Effector memory CD4-positive, alpha-beta T cell (primary cell): Measurements from ENCODE around the gene CENPX.
A peak's percentile ranks its signal among the peaks of the same experiment; 100 is the strongest.

Experiments used
- DNase-seq, 3 donors: peaks; one replicate each; pipeline ENCODE4 v3.0.0-alpha.2; 2020
- H3K27ac ChIP-seq: 2 replicates; pipeline ENCODE4 v1.7.0; 2013; ENCODE audit warnings: mild to moderate bottlenecking, low read length, moderate library complexity; ENCODE audit not compliant: insufficient read depth, poor library complexity, severe bottlenecking
- H3K27me3 ChIP-seq: replicated peaks from 2 replicates; pipeline ENCODE4 v1.7.0; 2013; ENCODE audit warnings: mild to moderate bottlenecking, low read length; ENCODE audit not compliant: insufficient read depth, control insufficient read depth, poor library complexity, severe bottlenecking
- H3K36me3 ChIP-seq: 2 replicates; pipeline ENCODE4 v1.7.0; 2013; ENCODE audit warnings: mild to moderate bottlenecking, low read length, moderate library complexity; ENCODE audit not compliant: control insufficient read depth, insufficient read depth
- H3K4me1 ChIP-seq: 2 replicates; pipeline ENCODE4 v1.7.0; 2013; ENCODE audit warnings: low read length, mild to moderate bottlenecking; ENCODE audit not compliant: control insufficient read depth, insufficient read depth, poor library complexity, severe bottlenecking
- H3K4me3 ChIP-seq: 2 replicates; pipeline ENCODE4 v1.7.0; 2013; ENCODE audit warnings: low read length, low read depth, mild to moderate bottlenecking; ENCODE audit not compliant: insufficient read depth, poor library complexity, severe bottlenecking
- H3K9me3 ChIP-seq: 2 replicates; pipeline ENCODE4 v1.7.0; 2013; ENCODE audit warnings: mild to moderate bottlenecking, low read length, moderate library complexity; ENCODE audit not compliant: control insufficient read depth

CENPX gene

GRCh38 chr17:82055023-82055964 is 32.6 kb upstream of the CENPX start:
- H3K27me3 ChIP-seq: no peaks in the 10 kb centered on the region
- peaks cover 23% of the 10 kb centered on the region for H3K4me1 ChIP-seq
- no peak overlapping the region for H3K4me3 ChIP-seq
- no peaks in the 10 kb centered on the region for H3K9me3 ChIP-seq
- peaks cover 63% of the 10 kb centered on the region for H3K36me3 ChIP-seq
- no peak for DNase-seq
- H3K27ac ChIP-seq: no peak overlapping the region

DNA sequence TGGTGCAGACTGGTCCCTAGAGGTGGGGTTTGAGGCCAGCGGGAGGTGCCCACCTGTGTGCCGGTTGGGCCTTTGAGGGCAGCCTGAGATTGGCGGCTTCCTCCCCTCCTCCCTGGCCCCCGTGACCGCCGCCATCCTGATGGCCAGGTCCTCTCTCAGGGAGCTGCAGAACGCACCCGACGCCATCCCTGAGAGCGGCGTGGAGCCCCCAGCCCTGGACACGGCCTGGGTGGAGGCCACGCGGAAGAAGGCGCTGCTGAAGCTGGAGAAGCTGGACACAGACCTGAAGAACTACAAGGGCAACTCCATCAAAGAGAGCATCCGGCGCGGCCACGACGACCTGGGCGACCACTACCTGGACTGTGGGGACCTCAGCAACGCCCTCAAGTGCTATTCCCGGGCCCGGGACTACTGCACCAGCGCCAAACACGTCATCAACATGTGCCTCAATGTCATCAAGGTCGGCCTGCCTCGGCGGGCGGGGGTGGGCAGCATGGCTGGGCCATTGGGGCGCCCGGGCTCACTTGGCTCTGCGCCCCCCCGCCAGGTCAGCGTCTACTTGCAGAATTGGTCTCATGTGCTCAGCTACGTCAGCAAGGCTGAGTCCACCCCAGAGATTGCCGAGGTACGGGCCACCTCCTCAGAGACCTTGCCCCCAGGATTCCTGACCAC is 31.8 kb upstream of the CENPX start:
- Histone ChIP-seq H3K4me3 (no peak overlapping the region), H3K36me3 (peaks cover 55% of the 10 kb centered on the region), H3K27me3 (no peaks in the 10 kb centered on the region), H3K27ac (no peak overlapping the region), H3K9me3 (no peaks in the 10 kb centered on the region), H3K4me1 (peaks cover 25% of the 10 kb centered on the region)
- no peak for DNase-seq

- H3K4me3 ChIP-seq: no peak overlapping the region
- no peak overlapping the region for H3K27ac ChIP-seq
- H3K9me3 ChIP-seq: no peaks in the 10 kb centered on the region
- no peak for DNase-seq
- no peaks in the 10 kb centered on the region for H3K27me3 ChIP-seq
- H3K4me1 ChIP-seq: peaks cover 25% of the 10 kb centered on the region
- peaks cover 47% of the 10 kb centered on the region for H3K36me3 ChIP-seq
Measured at GRCh38 chr17:82053556-82054263, 31.0 kb upstream of the CENPX start.

DNA sequence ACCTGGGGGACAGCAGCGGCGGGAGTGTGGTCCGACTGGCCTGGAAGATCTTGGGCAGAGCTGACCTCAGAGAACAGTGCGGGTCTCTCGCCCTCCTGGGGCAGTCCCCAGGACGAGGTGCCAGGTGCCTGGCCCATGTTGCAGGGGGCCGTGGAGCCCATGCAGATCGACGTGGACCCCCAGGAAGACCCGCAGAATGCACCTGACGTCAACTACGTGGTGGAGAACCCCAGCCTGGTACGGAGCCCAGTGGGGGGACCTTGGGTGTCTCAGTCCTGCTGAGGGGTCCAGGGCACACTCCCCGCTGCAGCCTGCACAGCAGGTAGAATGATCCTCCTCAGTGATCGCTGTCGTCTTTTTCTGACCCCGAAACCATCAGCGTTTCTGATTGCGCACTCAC is 30.5 kb upstream of the CENPX start:
- Histone ChIP-seq H3K4me3 (peak overlapping the region; percentile 71), H3K27me3 (no peaks in the 10 kb centered on the region), H3K4me1 (peaks cover 25% of the 10 kb centered on the region), H3K27ac (no peak overlapping the region), H3K9me3 (no peaks in the 10 kb centered on the region), H3K36me3 (peaks cover 42% of the 10 kb centered on the region)
- no peak for DNase-seq

DNA sequence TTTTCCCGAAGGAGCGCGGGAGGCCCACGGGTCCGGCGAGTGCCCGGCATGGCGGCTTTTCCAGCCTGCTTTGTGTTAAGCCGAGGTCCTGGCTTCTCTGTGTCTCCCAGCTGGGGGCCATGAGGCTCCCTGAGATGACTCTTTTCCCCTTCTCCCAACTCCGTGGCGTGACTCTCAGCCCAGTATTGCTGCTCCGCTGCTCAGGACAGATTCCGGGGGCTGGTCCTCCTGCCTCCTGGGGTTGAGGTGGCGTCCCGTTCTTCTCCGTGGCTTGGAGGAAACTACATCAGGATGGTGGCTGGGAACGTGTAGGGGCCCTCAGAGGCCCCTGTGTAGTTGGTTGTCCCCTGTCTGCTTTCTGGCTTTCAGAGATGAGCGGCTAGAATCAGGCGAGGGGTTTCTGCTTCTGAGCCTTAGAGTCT is 30.0 kb upstream of the CENPX start:
- DNase-seq: no peak
- Histone ChIP-seq H3K27me3 (no peaks in the 10 kb centered on the region), H3K27ac (no peak overlapping the region), H3K9me3 (no peaks in the 10 kb centered on the region), H3K4me1 (peaks cover 25% of the 10 kb centered on the region), H3K36me3 (peaks cover 38% of the 10 kb centered on the region), H3K4me3 (peak overlapping the region; percentile 71)

DNA sequence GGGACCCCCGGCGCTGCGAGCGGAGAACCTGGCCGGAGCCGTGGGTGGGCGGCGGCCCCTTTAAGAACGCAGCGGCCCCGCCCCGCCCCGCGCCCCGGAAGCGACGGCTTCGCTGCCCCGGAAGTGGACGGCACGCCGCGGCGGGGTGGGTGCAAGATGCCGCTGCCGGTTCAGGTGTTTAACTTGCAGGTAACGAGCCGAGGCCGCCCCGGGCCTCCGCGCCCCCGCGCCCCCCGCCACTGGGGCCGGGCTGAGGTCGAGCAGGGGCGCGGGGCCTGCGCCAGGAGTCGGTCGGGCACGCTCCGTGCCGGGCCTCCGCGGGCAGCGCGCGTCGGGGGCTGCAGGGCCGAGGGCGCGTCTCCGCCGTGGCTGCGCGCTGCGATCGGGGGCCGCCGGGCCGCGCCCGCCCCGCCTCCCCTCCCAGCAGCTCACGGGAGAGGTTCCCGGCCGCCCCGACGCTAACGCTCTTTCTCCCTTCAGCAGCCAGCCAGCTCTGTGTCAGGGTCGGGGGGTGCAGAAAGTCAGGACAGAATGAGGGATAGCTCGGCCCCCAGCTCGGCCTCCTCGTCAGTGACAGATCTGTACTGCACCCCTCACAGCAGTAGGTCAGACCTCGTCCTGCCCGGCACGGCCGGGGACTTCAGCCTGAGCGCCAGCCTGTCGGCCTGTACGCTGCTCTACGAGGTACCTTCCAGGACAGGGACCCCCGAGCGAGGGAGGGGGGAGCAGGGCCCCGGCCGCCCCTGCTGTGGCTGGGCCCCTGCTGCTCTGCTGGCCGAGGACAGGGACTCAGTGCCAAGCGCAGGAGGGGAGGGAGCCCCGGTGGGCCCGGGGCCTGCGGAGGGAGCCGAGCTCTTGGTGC is 29.3 kb upstream of the CENPX start, which contains the start of the genes GPS1 and RFNG:
TSS of gene GPS1 (plus strand) at position 123 of the 862 bp plus-strand sequence. CDS start at position 157, 34 bp downstream.
TSS of gene RFNG (minus strand) at position 36 of the 862 bp plus-strand sequence. CDS start 45 bp downstream, outside the sequence.
- peaks cover 34% of the 10 kb centered on the region for H3K36me3 ChIP-seq
- no peaks in the 10 kb centered on the region for H3K27me3 ChIP-seq
- no peak within 1 kb of the TSS for H3K27ac ChIP-seq
- peaks cover 25% of the 10 kb centered on the region for H3K4me1 ChIP-seq
- peak; percentile 63 to 74 (median 65) for DNase-seq
- no peaks in the 10 kb centered on the region for H3K9me3 ChIP-seq
- peak within 1 kb of the TSS; percentile 71 for H3K4me3 ChIP-seq

GRCh38 chr17:82050761-82051641 is 28.3 kb upstream of the CENPX start:
- Histone ChIP-seq H3K36me3 (peaks cover 26% of the 10 kb centered on the region), H3K4me3 (peak overlapping the region; percentile 50), H3K27me3 (no peaks in the 10 kb centered on the region), H3K27ac (no peak overlapping the region), H3K9me3 (no peaks in the 10 kb centered on the region), H3K4me1 (peaks cover 25% of the 10 kb centered on the region)
- DNase-seq: no peak

DNA sequence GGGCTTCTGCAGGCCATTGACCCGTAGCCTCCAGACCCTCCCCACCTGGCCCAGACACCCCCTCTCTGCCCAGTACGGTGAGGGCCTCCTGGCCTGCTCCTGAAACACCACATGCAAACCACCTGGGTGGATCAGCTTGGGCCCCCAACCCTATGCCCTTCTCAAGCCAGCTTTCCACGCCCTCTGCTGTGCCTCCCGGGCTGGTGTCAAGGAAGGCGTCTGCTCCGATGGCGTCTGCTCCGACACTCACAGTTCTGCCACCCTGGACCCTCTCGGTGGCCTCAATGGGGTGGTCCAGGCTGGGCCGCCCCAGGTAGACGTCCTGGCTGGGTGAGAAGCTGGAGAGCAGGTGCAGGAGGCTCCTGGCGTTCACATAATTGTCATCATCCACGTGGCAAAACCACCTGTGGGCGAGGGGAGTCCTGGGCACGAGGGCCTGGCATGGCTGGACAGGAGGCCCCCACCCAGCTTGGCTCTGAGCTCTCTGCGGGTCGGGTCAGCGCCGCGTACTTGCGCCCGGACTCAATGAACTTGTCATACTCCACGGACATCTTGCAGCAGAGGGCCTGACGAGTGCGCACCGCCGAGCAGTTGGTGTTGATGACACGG is 27.6 kb upstream of the CENPX start:
- peaks cover 23% of the 10 kb centered on the region for H3K36me3 ChIP-seq
- DNase-seq: no peak
- H3K27me3 ChIP-seq: no peaks in the 10 kb centered on the region
- no peaks in the 10 kb centered on the region for H3K9me3 ChIP-seq
- no peak overlapping the region for H3K27ac ChIP-seq
- peaks cover 25% of the 10 kb centered on the region for H3K4me1 ChIP-seq
- peak overlapping the region; percentile 50 for H3K4me3 ChIP-seq
